NCI-H2196 treated with DMSO at 0.1 percent for 48 hours (cell line): Measurements from ENCODE around the gene DGCR2.
"Not testable (repeated sequence)": the region's sequence is repeated elsewhere in the genome, so short reads cannot be mapped to it uniquely, and the experiment has no call there.

Experiments
- DNase-seq: peaks from one replicate; lab custom pipeline; 2025; ENCODE audit not compliant: unreplicated experiment; lab: John Stamatoyannopoulos, UW

The DGCR2 gene

GRCh38 chr22:19109198-19110063 lies 12.8 kb downstream of the DGCR2 start:
- peak; percentile 24 for DNase-seq

- no peak for DNase-seq
Measured at GRCh38 chr22:19108807-19109197, 13.4 kb downstream of the DGCR2 start.

DNA sequence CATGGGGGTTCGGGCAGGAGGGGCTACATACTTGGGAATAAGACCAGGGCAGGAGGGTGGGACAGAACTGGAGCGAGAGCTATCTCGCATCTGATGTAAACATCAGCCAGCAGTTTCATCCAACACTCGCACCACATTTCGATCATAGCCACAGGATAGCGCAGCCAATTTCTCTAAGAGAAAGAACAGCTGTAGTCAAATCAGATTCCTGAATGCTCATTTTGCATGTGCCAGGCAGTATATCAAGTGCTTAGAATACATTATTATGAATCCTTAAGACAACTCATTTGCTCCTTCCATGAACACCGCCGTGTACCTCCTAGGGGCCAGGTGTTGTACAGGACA lies 14.5 kb downstream of the DGCR2 start:
- no peak for DNase-seq

DNA sequence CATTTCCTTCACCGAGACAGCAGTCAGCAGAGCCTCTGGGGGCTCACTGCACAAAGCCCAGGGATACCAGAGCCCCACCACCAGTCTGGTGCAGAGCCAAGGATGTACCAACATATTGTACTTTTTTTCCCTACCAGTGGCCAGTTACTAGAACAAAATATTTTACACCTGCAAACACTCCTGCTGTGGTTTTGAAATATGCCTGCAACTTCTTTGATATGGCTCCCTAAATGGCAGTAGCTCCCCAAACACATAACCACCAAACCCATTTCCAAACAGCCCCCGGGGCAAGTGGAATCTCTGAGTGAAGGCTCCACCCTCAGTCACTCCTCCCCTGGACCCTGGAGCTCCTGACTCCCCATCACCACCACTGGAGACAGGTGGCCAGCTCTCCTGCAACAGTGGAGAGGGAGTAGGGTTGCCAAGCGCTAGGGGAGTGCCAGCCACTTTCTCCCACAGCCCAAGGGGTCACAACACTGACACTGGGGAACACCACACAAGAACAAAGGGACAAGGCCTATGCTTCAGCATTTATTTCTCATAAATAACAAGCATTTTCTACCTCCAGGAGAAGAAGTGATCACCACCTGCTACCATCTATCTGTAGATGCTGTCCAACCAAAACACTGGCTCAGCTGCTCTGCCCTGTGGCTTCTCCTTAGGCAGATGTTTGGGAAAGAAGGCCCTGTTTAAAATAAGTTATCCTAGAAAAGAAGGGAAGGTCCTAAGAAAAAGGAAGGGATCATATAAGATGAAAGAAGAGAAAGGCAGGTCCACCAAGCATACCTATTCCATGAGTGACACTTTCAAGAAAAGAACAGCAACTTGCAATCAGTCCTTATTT lies 15.1 kb downstream of the DGCR2 start:
- no peak for DNase-seq

DNA sequence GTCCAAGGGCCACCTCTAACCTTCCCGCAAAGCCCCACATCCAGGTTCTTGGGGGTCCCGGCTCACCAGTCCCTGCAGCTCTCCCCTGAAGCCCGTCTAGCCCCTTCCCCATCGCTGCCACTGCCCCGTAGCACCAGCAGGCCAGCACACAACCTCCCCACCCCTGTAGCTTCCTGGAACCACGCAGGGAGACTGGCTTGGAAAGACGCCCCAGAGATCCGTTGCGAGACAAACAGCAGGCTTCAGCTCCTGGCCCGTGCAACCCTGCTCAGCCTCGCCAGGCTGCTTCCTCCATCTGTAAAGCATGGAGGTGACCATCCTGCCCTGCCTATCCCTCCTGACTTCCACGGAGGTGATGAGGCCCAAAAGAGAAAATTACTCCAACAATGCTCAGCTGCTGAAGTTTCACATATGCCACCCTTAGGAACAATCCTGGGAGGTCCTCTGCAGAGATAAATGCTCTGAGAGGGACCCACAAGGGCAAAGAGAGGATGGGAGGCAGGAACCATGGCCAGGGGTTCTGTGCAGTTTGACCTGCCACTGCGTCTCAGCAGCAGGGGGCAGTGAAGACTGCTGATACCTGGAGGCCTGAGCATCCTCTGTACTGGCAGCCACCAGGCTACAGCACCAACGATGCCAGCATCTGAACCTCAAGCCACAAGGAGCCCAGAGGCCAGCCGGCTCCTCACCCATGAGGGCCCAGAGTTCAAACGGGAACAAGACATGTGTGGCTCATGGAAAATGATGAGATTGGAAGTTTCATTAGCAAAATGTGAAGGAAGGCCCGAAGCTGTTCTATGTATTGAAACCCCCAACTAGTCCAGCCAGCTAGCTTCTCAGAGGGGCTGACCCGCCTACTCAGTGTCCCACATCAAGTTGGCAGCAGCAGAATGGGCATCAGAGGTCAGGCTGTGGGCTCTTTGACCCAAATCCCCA lies 16.1 kb downstream of the DGCR2 start:
- no peak for DNase-seq

DNA sequence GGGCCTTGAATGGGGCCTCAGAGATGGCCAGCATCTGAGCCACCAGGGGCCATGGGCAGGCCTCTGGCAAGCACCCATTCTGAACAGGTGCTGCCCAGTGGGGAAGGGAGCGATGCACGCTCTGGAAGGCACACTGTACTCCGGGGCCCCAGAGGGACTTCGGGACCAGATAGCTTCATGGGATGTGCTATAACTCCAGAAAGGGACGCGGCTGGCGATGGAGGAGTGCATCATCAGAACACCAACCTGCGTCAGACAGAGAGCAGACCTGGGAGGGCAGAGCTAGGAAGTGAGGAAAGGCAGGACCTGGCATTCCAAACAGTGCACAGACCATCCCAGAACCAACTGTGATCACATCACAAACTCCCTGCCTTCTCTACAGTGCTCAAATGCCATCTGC lies 16.8 kb downstream of the DGCR2 start:
- no peak for DNase-seq

DNA sequence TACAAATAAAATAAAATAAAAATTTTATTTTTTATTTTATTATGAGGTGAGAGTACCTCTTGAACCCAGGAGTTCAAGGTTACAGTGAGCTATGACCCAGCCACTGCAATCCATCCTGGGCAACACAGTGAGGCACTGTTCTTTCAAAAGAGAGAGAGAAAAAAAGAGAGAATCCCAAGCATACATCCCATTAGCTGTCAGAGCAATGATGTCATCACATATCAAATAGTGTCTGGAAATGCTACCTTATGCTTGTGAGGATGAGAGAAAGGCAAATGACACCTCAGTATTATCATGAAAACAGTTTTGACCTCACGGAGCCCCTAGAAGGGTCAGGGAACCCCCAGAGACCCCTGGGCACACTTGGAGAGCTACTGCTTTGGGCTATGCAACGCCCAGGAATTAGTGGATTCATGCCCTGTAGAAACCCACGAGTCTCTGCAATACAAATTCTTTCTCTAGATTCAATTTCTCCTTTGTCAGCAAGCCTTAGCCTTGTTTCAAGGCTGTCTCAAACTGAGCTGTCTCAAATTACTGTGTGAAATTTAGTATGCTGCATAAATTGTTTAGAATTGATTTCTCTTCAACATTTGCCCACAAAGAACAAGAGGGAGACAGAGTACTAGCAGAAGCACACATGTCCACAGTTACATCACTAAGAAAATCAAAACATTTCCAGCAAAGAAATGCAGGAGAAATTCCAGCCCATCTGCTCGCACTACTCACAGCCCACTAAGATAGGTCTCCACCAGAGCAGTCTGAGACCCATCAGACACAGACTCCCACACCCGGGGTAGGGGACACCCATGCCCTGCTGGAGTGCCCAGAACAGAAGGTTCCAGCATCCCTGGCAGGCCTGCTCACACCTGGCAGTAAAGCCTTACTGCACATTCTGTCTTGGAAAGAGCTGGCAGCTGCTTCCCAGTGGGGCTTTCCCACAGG lies 18.1 kb downstream of the DGCR2 start:
- DNase-seq: no peak

GRCh38 chr22:19098157-19098556 lies 24.1 kb downstream of the DGCR2 start:
- no peak for DNase-seq

GRCh38 chr22:19097518-19097917 lies 24.7 kb downstream of the DGCR2 start:
- DNase-seq: no peak

- no peak for DNase-seq
Measured at GRCh38 chr22:19096555-19096954, 25.7 kb downstream of the DGCR2 start.

DNA sequence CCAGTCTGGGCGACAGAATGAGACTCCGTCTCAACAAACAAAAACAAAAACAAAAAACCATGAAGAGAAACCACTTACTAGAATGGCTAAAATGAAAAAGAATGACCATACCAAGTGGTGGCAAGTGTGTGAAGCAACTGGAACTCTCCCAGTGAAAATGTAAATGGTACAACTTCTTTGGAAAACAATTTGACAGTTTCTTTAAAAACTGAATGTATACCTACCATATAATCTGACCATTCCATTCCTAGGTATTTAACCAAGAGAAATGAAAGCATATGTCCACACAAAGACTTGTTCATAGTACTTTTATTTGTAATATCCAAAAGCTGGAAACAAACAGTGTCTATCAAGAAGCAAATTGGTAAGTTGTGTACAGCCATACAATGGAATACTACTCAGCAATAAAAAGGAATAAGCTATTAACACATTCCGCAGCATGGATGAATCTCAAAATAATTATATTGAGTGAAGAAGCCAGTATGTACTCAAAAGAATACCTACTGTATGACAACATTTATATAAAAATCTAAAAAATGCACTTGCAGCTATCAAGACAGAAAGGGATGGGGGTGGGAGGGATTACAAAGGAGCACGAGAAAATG lies 27.7 kb downstream of the DGCR2 start:
- no peak for DNase-seq

- no peak for DNase-seq
Measured at GRCh38 chr22:19092725-19093124, 29.5 kb downstream of the DGCR2 start.

DNA sequence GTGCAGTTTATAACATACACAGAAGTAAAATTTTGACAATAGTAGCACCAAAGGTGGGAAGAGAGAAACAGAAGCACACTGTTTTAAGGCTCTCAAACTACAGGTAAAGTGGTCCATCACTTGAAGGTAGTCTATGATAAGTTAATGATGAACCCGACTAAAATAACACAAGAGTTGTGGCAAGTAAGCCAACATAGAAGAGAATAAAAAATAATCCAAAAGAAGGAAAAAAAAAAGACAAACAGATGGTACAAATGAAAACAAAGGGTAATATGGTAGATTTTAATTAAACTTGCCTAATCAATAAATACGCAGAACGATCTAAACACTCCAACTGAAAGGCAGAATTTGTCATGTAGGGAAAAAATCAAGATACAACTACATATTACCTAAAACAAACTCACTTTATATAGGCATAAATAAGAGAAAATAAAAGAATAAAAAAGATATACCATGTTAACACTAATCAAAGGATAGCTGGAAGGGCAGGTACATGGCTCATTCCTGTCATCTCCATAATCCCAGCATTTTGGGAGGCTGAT lies 31.6 kb downstream of the DGCR2 start:
- DNase-seq: no peak

- DNase-seq: no peak
Measured at GRCh38 chr22:19090183-19090582, 32.0 kb downstream of the DGCR2 start.

- no peak for DNase-seq
Measured at GRCh38 chr22:19088866-19089595, 33.2 kb downstream of the DGCR2 start.

GRCh38 chr22:19086896-19087295 lies 35.3 kb downstream of the DGCR2 start:
- DNase-seq: no peak

DNA sequence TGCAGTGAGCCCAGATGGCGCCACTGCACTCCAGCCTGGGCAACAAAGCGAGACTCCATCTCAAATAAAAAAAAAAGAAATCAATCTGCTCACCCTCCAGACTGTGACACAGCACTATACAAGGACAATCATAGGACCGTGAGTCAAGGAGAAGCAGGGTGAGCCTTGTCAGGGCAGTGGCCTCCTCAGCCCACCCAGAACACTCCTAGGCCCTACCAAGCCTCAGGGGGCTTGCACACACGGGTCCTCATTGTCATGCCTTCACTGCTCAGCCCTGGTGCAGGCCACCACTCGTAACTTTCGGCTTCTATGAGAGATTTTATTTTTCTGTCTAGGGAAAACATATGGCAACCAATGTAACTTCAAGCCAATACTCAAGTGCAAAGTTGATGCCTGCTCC lies 35.8 kb downstream of the DGCR2 start:
- DNase-seq: no peak

- DNase-seq: peak; percentile 22
Measured at GRCh38 chr22:19085233-19085718, 36.9 kb downstream of the DGCR2 start.

DNA sequence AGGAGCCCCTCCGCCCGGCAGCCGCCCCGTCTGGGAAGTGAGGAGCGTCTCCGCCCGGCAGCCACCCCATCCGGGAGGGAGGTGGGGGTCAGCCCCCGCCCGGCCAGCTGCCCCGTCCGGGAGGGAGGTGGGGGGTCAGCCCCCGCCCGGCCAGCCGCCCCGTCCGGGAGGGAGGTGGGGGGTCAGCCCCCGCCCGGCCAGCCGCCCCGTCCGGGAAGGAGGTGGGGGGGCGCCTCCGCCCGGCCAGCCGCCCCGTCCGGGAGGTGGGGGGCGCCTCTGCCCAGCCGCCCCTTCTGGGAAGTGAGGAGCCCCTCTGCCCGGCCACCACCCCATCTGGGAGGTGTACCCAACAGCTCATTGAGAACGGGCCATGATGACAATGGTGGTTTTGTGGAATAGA lies 37.6 kb downstream of the DGCR2 start:
- not testable (repeated sequence) for DNase-seq
